Liver (tissue), 9 donors: ENCODE measurements around the gene C2orf69. TPM values are rescaled to one million over a fixed set of nuclear protein-coding genes. Genes with fewer than 3 reads are reported as not detected.

Experiments
- DNase-seq: peaks from one replicate; pipeline ENCODE4 v3.0.0-alpha.2; 2017; ENCODE audit warnings: low spot score
- H3K27ac ChIP-seq, 2 donors: one replicate each; pipeline ENCODE4 v1.7.0; 2013; ENCODE audit warnings: inconsistent platforms in 2 of 2, low read length in 2 of 2, control low read depth in 1 of 2, low read depth in 1 of 2, mild to moderate bottlenecking in 1 of 2
- H3K27me3 ChIP-seq, 4 donors: one replicate each; pipeline versions ENCODE4 v1.6.1 to v1.7.0; 2013; ENCODE audit warnings: low read length in 3 of 4, inconsistent platforms in 1 of 4, mild to moderate bottlenecking in 1 of 4, moderate library complexity in 1 of 4; ENCODE audit not compliant: control insufficient read depth in 4 of 4, insufficient read depth in 4 of 4
- H3K36me3 ChIP-seq, 4 donors: one replicate each; pipeline versions ENCODE4 v1.6.1 to v1.7.0; 2013; ENCODE audit warnings: low read length in 3 of 4, mild to moderate bottlenecking in 3 of 4, low read depth in 1 of 4, moderate library complexity in 1 of 4; ENCODE audit not compliant: control insufficient read depth in 4 of 4, insufficient read depth in 3 of 4
- H3K4me1 ChIP-seq, 4 donors: one replicate each; pipeline versions ENCODE4 v1.6.1 to v1.7.0; 2013; ENCODE audit warnings: low read length in 3 of 4, mild to moderate bottlenecking in 3 of 4, moderate library complexity in 1 of 4; ENCODE audit not compliant: control insufficient read depth in 4 of 4, insufficient read depth in 4 of 4
- H3K4me3 ChIP-seq, 3 donors: one replicate each; pipeline versions ENCODE4 v1.6.1 to v1.7.0; 2013; ENCODE audit warnings: low read length in 3 of 3, control low read depth in 1 of 3, low read depth in 1 of 3, mild to moderate bottlenecking in 1 of 3
- H3K9ac ChIP-seq, 2 donors: one replicate each; pipeline ENCODE4 v1.7.0; 2013; ENCODE audit warnings: low read length in 2 of 2, mild to moderate bottlenecking in 2 of 2, moderate library complexity in 2 of 2, control low read depth in 1 of 2, low read depth in 1 of 2
- H3K9me3 ChIP-seq, 4 donors: one replicate each; pipeline versions ENCODE4 v1.6.1 to v1.7.0; 2013; ENCODE audit warnings: low read length in 3 of 4; ENCODE audit not compliant: control insufficient read depth in 4 of 4
- EGR1 ChIP-seq, 2 donors: IDR thresholded peaks; 2 replicates each; pipeline ENCODE4 v1.6.1; 2016 to 2018; ENCODE audit warnings: antibody characterized with exemption in 2 of 2, low read depth in 2 of 2
- FOXA1 ChIP-seq: IDR thresholded peaks from 2 replicates; pipeline ENCODE4 v1.6.1; 2016; ENCODE audit warnings: antibody characterized with exemption
- FOXA2 ChIP-seq: IDR thresholded peaks from 2 replicates; pipeline ENCODE4 v1.6.1; 2016; ENCODE audit warnings: antibody characterized with exemption
- HNF4A ChIP-seq, 2 donors: conservative IDR thresholded peaks; 2 replicates each; pipeline ENCODE4 v1.6.1; 2016; ENCODE audit warnings: antibody characterized with exemption in 2 of 2, mild to moderate bottlenecking in 2 of 2
- HNF4G ChIP-seq: IDR thresholded peaks from 2 replicates; pipeline ENCODE4 v1.6.1; 2016; ENCODE audit warnings: antibody characterized with exemption
- JUND ChIP-seq, 2 donors: IDR thresholded peaks; 2 replicates each; pipeline ENCODE4 v1.6.1; 2016; ENCODE audit warnings: antibody characterized with exemption in 2 of 2
- NR2F2 ChIP-seq: IDR thresholded peaks from 2 replicates; pipeline ENCODE4 v1.6.1; 2016; ENCODE audit warnings: antibody characterized with exemption
- RAD21 ChIP-seq, 2 donors: IDR thresholded peaks; 2 replicates each; pipeline ENCODE4 v1.6.1; 2016; ENCODE audit warnings: antibody characterized with exemption in 2 of 2, mild to moderate bottlenecking in 2 of 2
- RXRA ChIP-seq, 2 donors: IDR thresholded peaks; 2 replicates each; pipeline ENCODE4 v1.6.1; 2017 to 2018; ENCODE audit warnings: antibody characterized with exemption in 2 of 2, mild to moderate bottlenecking in 1 of 2
- SP1 ChIP-seq: IDR thresholded peaks from 2 replicates; pipeline ENCODE4 v1.6.1; 2018; ENCODE audit warnings: antibody characterized with exemption, mild to moderate bottlenecking
- TAF1 ChIP-seq: conservative IDR thresholded peaks from 2 replicates; pipeline ENCODE4 v1.6.1; 2016; ENCODE audit warnings: antibody characterized with exemption, mild to moderate bottlenecking
- YY1 ChIP-seq: IDR thresholded peaks from 2 replicates; pipeline ENCODE4 v1.6.1; 2016; ENCODE audit warnings: antibody characterized with exemption, mild to moderate bottlenecking
- WGBS: extraction: QIAGEN DNeasy Blood & Tissue Kit; methylation state at CpG from one replicate; pipeline ENCODE4 v1.1.7; 2013; 5-methylcytosine and 5-hydroxymethylcytosine counted together
- polyA plus RNA-seq, 2 donors: library from polyadenylated mRNA; stranded (reverse) in 1 of 2; unstranded in 1 of 2; fragments of 200-250 nt in 1 of 2; fragments of >200 nt in 1 of 2; fragmentation: Nextera tagmentation in 1 of 2; extraction: Ambion mirVana in 1 of 2; gene quantifications; one replicate each; pipeline versions ENCODE4 v1.2.1 to v1.2.3, GENCODE V29; 2013 to 2015
- total RNA-seq, 2 donors: library from RNA; depleted of rRNA; stranded (reverse); fragments of >200 nt; gene quantifications; one replicate each; pipeline ENCODE4 v1.2.3, GENCODE V29; 2014
- TF ChIP-seq, protein P1 (sequence below): IDR thresholded peaks from 2 replicates; pipeline ENCODE4 v1.6.1; 2016; ENCODE audit warnings: antibody characterized with exemption
- TF ChIP-seq, protein P2 (sequence below): IDR thresholded peaks from 2 replicates; pipeline ENCODE4 v1.6.1; 2016; ENCODE audit warnings: antibody characterized with exemption
- TF ChIP-seq, protein P3 (sequence below): fragments of 150-350 bp; IDR thresholded peaks from 2 replicates; pipeline ENCODE4 v1.5.1; 2017; ENCODE audit warnings: improper control_type of control experiment, low read depth, low read length; ENCODE audit not compliant: missing input control
- TF ChIP-seq, protein P4 (sequence below): IDR thresholded peaks from 2 replicates; pipeline ENCODE4 v1.6.1; 2016; ENCODE audit warnings: antibody characterized with exemption
- donor health status: healthy.
- donor health status: healthy.
- donor health status: healthy.
- donor health status: healthy.
- donor health status: healthy.

C2orf69 gene
- total and polyA plus RNA-seq, 4 donors: 4.3 to 9.1 (median 6.2) TPM

DNA sequence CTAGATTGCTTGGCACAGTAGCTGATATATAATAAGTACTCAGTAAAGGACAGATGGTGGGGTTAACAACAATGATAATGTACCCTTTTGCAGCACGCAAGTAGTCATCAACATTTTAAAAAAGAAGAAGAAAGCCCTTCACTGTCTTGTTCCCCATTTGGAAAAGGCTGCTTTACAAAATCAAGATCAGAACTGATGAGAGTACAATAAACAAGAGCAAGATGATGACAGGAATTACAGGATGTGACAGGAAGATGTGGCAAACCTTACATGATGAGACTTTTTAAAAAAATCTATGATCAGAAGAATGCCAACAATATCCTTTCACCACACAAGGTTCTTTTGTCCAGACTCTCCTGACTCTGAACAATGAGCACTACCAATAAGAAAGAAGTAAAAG, 35.1 kb downstream of the C2orf69 start:
- no peak overlapping the region for H3K9ac ChIP-seq
- H3K9me3 ChIP-seq: no peaks in the 10 kb centered on the region
- H3K36me3 ChIP-seq: peaks cover 4 to 32% (median 20%) of the 10 kb centered on the region in 4 donors
- no peak overlapping the region for H3K4me3 ChIP-seq
- DNase-seq: no peak
- H3K27ac ChIP-seq: no peak overlapping the region
- 91% methylated on average over 1 of the region's 1 CpG for WGBS
- H3K27me3 ChIP-seq: no peaks in the 10 kb centered on the region
- TF ChIP-seq EGR1 (IDR thresholded peaks at IDR 0.05; ENCODE audit: low read depth in 2 of 2) (no peak), FOXA2 (no peak), NR2F2 (no peak), RAD21 (IDR thresholded peaks at IDR 0.05) (no peak), YY1 (no peak), HNF4A (conservative IDR thresholded peaks at IDR 0.05) (no peak), FOXA1 (no peak)
- TF ChIP-seq, protein P1, sequence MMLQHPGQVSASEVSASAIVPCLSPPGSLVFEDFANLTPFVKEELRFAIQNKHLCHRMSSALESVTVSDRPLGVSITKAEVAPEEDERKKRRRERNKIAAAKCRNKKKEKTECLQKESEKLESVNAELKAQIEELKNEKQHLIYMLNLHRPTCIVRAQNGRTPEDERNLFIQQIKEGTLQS: no peak
- TF ChIP-seq, protein P2, sequence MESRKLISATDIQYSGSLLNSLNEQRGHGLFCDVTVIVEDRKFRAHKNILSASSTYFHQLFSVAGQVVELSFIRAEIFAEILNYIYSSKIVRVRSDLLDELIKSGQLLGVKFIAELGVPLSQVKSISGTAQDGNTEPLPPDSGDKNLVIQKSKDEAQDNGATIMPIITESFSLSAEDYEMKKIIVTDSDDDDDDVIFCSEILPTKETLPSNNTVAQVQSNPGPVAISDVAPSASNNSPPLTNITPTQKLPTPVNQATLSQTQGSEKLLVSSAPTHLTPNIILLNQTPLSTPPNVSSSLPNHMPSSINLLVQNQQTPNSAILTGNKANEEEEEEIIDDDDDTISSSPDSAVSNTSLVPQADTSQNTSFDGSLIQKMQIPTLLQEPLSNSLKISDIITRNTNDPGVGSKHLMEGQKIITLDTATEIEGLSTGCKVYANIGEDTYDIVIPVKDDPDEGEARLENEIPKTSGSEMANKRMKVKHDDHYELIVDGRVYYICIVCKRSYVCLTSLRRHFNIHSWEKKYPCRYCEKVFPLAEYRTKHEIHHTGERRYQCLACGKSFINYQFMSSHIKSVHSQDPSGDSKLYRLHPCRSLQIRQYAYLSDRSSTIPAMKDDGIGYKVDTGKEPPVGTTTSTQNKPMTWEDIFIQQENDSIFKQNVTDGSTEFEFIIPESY: no peak
- no peaks in the 10 kb centered on the region for H3K4me1 ChIP-seq

DNA sequence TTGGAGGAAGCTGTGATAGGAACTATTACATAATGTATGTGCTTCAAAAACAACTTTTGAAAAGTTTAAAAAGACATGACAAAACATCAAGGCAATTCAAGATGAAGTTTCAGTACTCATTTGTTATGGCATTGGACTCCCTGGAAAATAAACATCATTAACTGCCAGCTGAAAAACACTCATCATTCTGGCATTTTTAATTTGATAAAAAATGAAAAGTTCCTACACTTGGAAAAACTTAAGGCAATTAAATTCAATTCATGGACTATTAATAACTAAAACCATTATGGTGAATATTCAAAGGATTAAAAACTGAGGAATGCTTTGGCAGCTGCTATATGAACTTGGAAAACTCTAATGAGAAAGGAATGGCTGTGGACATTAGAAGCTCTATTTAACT, 35.7 kb downstream of the C2orf69 start:
- peaks cover 4 to 32% (median 20%) of the 10 kb centered on the region in 4 donors for H3K36me3 ChIP-seq
- TF ChIP-seq HNF4G: no peak
- TF ChIP-seq HNF4A (conservative IDR thresholded peaks at IDR 0.05): no peak
- TF ChIP-seq RAD21 (IDR thresholded peaks at IDR 0.05): no peak
- no peak for TF ChIP-seq RXRA (IDR thresholded peaks at IDR 0.05)
- H3K9ac ChIP-seq: no peak overlapping the region

DNA sequence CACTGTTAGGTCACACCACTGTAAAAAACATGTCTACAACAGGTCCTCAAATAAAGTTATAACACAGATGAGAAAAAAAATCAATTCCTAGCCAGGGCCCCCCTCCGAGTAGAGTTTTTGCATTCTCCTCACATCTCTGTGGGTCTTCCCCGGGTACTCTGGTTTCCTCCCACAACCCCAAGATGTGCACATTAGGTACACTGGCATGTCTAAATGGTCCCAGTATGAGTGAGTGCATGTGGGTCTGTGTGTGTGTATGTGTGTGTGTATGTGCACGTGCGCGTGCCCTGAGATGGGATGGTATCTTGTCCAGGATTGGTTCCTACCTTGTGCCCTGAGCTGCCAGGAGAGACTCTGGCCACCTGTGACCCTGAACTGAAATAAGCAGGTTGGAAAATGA, 39.3 kb downstream of the C2orf69 start:
- Histone ChIP-seq H3K9me3 (no peaks in the 10 kb centered on the region), H3K27ac (no peak overlapping the region), H3K27me3 (no peaks in the 10 kb centered on the region), H3K36me3 (peaks cover 4 to 21% (median 16%) of the 10 kb centered on the region in 4 donors), H3K4me1 (peaks cover 0 to 21% (median 6%) of the 10 kb centered on the region in 4 donors), H3K4me3 (no peak overlapping the region), H3K9ac (no peak overlapping the region)
- no peak for DNase-seq
- no peak for TF ChIP-seq HNF4G
- 95% methylated on average over 5 of the region's 5 CpGs for WGBS

More for the DNA sequence above, 35.7 kb downstream of the C2orf69 start:
- Histone ChIP-seq H3K4me1 (no peaks in the 10 kb centered on the region), H3K27me3 (no peaks in the 10 kb centered on the region), H3K27ac (no peak overlapping the region), H3K4me3 (no peak overlapping the region), H3K9me3 (no peaks in the 10 kb centered on the region)
- DNase-seq: no peak

DNA sequence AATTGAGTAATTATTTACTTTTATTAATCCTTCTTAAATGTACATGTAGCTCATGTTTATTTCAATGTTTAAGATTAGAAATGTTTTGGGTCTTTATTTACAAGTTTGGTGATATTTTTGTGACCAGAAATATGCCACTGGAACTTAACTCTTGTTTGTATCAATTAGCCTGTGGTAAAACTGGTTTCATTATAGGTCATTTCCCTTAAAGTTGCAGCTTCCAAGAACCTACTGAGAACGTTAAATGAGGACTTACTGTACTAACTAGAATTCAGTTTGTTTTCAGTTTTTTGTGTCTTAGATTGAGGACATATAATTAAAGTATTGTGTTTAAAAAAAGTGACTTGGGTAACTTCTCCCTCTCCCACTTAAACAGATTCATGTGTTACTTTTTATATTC, 39.9 kb downstream of the C2orf69 start:
- no peaks in the 10 kb centered on the region for H3K27me3 ChIP-seq
- 68% methylated on average over 1 of the region's 1 CpG for WGBS
- no peak for DNase-seq
- TF ChIP-seq, protein P1: no peak
- no peak for TF ChIP-seq JUND (IDR thresholded peaks at IDR 0.05)
- TF ChIP-seq HNF4G: no peak
- no peak for TF ChIP-seq TAF1
- TF ChIP-seq RAD21 (IDR thresholded peaks at IDR 0.05): no peak
- no peak for TF ChIP-seq EGR1 (IDR thresholded peaks at IDR 0.05; ENCODE audit: low read depth in 2 of 2)
- TF ChIP-seq NR2F2: no peak
- TF ChIP-seq SP1: no peak
- TF ChIP-seq, protein P3, sequence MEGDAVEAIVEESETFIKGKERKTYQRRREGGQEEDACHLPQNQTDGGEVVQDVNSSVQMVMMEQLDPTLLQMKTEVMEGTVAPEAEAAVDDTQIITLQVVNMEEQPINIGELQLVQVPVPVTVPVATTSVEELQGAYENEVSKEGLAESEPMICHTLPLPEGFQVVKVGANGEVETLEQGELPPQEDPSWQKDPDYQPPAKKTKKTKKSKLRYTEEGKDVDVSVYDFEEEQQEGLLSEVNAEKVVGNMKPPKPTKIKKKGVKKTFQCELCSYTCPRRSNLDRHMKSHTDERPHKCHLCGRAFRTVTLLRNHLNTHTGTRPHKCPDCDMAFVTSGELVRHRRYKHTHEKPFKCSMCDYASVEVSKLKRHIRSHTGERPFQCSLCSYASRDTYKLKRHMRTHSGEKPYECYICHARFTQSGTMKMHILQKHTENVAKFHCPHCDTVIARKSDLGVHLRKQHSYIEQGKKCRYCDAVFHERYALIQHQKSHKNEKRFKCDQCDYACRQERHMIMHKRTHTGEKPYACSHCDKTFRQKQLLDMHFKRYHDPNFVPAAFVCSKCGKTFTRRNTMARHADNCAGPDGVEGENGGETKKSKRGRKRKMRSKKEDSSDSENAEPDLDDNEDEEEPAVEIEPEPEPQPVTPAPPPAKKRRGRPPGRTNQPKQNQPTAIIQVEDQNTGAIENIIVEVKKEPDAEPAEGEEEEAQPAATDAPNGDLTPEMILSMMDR: no peak
- TF ChIP-seq, protein P4, sequence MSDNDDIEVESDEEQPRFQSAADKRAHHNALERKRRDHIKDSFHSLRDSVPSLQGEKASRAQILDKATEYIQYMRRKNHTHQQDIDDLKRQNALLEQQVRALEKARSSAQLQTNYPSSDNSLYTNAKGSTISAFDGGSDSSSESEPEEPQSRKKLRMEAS: no peak
- no peak for TF ChIP-seq FOXA1
- TF ChIP-seq HNF4A (conservative IDR thresholded peaks at IDR 0.05): no peak
- no peak for TF ChIP-seq FOXA2
- TF ChIP-seq RXRA (IDR thresholded peaks at IDR 0.05): no peak
- TF ChIP-seq, protein P2: no peak
- peaks cover 4 to 16% (median 13%) of the 10 kb centered on the region in 4 donors for H3K36me3 ChIP-seq
- no peak overlapping the region for H3K4me3 ChIP-seq
- H3K9me3 ChIP-seq: no peaks in the 10 kb centered on the region
- no peak overlapping the region for H3K9ac ChIP-seq
- no peak overlapping the region for H3K27ac ChIP-seq
- peaks cover 0 to 22% (median 7%) of the 10 kb centered on the region in 4 donors for H3K4me1 ChIP-seq
